Measurements from ENCODE around the gene MYBL2.

Gene MYBL2

GRCh38 chr20:43725666-43726065, 58.8 kb downstream of the MYBL2 start:
- no peak for DNase-seq

DNA sequence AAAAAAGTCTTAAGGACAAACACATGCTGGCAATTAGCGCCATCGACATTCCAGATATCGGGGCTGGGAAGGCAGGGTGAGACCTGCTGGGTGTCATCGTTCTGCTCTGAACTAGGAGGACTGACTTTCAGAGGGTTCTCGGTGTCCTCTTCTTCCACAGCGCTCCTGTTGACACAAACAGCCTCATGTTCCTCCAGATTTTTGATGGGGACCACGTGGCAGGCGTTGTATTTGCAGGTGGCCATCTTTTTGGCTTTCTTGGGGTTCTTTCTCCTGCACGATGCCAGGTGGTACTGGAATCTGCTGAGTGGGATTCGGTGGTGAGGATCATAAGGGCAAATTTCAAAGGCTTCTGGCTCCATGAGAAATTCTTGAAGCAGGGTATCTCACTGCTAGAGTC, 59.4 kb downstream of the MYBL2 start:
- no peak for DNase-seq

DNA sequence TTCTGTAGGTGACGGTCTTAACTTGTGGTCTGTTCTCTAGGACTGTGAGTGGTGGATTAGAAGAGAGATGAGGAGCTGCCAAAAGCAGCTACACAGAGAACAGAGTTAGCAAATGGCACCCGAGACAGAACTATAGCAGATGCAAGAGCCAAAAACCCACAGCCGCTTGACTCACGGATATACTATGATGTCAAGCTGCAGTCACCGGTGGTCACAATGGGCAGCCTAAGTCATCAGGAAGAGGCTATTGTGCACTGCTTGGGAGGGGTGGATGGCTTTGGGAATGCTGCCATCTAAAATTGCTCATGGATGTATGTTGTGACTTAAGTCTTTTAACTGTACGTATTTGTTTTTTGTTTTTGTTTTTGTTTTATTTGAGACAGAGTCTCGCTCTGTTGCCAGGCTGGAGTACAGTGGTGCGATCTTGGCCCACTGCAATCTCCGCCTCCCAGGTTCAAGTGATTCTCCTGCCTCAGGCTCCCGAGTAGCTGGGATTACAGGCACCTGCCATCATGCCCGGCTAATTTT, 60.0 kb downstream of the MYBL2 start, which contains the start of gene GTSF1L:
TSS of gene GTSF1L (minus strand) at position 192 of the 528 bp plus-strand sequence. CDS start 308 bp downstream, outside the sequence.
- no peak for DNase-seq

DNA sequence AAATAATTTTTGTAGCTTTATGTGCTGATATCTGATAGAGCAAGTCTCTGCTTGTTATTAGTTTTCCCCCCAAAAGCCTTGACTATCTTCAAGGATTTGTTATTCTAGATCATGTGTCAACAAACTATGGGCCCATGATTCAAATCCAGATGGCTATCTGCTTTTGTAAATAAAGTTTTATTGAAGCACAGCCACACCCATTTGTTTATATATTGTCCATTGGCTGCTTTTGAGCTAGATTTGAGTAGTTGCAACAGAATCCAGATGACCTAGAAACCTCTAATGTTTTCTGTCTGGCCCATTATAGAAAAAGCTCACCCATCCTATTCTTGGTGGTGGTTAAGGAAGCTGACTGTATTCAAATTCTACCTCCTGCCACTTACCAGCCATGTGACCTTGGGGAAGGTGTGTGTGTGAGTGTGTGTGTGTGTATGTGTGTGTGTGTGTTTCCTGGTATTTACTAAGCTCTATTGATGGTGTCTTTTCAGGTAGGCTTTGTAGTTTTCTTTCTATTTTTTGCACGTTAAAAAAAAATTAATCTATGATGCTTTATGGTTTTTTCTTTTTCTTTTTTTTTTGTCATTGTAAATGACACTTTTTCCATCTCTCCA, 61.2 kb downstream of the MYBL2 start:
- no peak for DNase-seq

- DNase-seq = no peak
Observed at GRCh38 chr20:43728686-43729255, 61.9 kb downstream of the MYBL2 start.

- no peak for DNase-seq
Observed at GRCh38 chr20:43731469-43731868, 64.6 kb downstream of the MYBL2 start.

DNA sequence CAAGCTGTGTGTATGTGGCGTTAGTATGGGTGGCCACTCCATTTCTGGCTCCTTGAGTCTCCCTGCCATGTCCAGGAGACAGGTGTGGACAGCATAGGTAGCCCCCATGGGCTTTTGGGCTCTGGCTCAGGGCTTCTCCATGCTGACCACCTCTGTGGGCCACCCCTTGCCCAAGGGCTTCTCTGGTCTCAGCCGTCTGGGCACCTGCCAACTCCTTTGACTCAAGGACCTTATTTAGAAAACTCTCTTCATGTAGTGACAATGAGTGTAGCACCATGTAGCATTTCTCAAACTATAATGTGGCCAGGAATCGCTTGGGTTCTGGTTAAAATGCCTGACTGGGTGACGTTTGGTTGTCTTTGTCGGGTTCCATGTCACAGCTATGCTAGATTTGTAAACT, 65.0 kb downstream of the MYBL2 start:
- DNase-seq = no peak

DNA sequence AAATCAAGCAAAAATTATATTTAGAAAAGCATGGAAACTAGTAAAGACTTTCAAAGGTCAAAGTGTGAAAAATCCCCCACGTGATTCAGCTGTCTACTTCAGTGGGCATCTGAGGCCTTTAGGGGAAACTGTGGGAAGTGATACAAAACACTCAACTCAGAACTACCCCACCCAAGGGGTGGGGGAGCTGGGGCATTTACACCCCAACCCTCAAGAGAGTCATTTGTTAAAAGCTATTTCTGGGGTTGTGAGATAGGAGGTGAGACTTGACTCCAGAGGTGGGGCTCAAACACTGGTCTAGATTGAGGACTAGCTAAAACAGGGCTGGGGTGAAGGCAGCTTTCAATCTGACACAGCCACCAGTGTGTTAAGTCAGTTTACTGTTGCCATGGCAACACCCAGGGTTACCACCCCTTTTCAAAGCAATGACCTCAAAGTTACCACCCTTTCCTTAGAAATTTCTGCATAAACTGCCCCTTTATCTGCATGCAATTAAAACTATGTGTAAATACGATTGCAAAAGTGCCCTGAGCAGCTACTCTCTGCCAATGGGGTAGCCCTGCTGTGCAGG, 69.8 kb downstream of the MYBL2 start:
- DNase-seq = no peak

DNA sequence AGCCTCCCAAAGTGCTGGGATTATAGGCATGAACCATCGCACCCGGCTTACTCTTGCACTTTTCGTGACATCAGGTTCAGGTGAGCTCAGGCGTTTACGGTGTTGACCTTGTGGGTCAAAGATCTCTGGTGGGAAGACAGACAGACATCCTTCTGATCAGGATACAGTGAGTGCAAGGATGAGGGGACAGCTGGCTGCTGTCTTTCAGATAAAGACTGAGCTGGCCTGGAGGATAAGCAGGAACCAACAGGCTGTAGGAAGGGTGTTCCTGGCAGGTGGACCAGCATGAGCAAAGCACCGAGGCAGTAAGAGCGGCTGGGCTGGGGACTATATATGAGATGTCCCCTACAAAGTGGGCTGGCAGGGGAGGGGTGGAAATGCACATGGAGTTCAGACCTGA, 71.0 kb downstream of the MYBL2 start:
- no peak for DNase-seq

DNA sequence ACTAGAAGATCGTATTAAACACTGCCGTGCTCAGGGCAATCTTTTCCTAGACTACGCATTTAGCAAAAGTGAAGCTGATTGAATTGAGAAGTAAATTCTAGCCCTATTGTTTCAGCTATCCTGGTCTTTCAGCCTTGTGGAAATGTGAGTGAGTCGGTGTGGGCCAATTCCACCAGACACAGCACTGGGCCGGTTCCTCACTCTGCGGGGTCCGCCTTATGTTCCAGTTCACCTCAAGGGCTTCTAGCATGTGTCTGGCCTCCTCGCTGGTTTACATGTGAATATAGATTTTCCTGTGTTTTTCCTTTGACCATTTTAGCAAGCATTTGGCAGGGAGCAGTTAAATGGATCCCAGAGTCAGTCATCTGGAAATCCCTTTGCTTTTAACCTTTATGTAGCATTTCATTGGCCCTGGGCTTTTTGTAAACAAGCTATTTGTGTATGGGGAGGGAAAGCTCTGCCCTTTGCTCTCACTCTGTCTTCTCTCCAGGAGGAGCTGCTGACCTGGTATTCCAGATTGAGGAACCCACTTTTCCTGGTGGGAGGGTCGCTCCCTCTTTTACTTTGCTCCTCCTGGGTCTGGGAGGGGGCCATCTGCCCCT, 72.3 kb downstream of the MYBL2 start:
- no peak for DNase-seq

DNA sequence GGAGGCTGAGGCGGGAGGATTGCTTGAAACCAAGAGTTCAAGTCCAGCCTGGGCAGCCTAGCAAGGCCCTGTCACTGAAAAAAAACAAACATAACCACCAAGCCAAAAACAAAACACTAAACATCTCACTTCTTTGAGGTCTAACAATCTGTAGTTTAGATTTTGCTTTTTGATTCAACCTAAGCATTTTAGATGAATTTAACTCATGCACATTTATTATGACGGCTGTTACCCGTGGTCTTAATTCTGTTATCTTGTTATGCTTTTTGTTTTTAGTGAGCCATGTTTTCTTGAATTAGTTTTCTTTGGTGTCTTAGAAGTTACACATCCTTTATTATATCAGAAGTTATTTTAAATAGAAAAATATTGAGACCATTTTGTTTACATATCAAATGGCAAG, 73.7 kb downstream of the MYBL2 start:
- DNase-seq = no peak

DNA sequence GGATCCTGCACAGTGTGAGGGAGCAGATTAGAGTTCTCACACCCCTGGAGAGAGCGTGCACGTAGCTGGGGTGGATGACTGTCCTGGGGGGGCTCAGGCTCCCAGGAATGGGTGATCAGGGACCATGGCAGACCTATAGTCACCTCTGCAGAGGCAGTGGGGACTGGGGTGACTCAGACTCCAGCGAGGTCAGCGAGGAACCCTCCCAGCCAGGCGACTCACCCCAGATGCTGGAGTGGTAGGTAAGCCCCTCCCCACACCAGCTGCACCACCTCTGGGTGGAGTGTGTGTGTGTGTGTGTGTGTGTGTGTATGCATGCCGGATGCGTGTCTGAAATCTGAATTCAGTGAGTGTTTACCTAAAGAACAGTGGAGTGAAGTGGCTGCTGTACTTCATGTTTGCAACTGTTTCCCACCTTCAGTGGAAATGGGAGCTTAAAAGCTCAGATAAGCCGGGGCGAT, 77.3 kb downstream of the MYBL2 start:
- DNase-seq = no peak

DNA sequence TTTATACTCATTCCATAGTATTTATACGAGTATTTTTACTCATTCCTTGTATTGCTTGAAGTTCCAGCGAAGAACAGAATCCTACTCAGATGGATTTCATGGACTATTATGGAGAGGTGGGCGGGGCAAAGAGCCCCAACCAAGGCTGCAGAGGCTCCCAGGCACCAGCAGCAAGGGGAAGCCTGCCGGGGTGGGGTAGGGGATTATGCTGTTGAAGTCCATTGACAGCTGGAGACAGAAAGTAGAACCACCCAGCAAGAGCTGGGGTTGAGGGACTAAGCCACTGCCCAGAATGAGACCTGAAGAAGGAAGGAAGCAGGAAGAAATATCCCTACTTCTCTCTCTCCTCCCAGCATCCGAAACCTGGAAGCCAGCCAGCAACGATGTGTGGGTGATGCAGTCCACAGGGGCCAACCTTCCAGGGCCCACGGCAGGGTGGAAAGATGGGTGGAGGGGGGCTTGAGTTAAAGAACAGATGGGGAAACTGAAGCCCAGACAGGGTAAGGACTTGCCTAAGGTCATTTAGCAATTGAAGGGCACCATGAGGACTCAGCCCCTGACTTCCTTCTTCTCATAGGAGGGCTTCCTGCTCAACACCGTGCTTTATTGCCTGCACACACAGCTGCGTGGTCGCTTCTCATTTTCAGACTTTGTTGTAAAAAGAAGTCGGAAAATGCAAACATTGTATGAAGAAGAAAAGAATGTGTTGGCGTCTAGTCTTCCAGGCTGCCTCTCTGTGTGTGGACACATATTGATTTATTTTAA, 78.2 kb downstream of the MYBL2 start:
- DNase-seq = no peak

- no peak for DNase-seq
Observed at GRCh38 chr20:43746344-43747137, 79.6 kb downstream of the MYBL2 start.

GRCh38 chr20:43748274-43748673, 81.4 kb downstream of the MYBL2 start:
- DNase-seq = no peak

DNA sequence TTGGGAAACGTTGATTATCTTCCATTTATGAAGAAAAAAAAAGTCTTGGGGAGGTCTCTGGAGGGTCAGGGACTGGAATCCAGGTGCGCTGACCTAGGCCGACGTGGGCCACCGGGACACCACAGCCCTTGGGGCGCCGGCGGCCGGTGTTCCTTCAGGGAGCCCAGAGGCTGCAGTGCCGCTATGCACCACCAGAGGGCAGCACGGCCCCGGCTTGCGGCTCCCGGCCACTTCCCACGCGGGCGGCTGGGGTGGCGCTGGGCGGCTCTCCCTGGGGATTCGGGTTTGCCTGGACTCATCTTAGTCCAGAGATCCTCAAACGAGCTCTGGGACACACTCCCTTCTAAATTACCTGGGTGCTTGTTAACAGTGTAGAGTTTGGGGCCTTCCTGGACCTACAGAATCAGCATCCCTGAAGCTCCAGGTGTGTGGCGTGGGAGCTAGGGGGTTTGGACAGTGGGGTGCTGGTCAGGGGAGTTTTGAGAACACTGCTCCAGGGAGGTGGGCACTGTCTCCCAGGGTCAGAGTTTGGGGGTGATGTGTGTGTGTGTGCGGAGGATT, 82.9 kb downstream of the MYBL2 start:
- peak; percentile 88 for DNase-seq

- no peak for DNase-seq
Observed at GRCh38 chr20:43750774-43751166, 83.9 kb downstream of the MYBL2 start.

GRCh38 chr20:43751167-43752050, 84.5 kb downstream of the MYBL2 start:
- DNase-seq = no peak

GRCh38 chr20:43752051-43752360, 85.1 kb downstream of the MYBL2 start:
- no peak for DNase-seq

GRCh38 chr20:43752561-43753301, 85.8 kb downstream of the MYBL2 start:
- DNase-seq = no peak
